ENCODE measurements around the gene ST7. TPM values are rescaled to one million over a fixed set of nuclear protein-coding genes. Genes with fewer than 3 reads are reported as not detected.
"Not testable (repeated sequence)": the region's sequence is repeated elsewhere in the genome, so short reads cannot be mapped to it uniquely, and the experiment has no call there.

The ST7 gene
- polyA plus RNA-seq, 1 donor from 2014 or later = 4.4 TPM

DNA sequence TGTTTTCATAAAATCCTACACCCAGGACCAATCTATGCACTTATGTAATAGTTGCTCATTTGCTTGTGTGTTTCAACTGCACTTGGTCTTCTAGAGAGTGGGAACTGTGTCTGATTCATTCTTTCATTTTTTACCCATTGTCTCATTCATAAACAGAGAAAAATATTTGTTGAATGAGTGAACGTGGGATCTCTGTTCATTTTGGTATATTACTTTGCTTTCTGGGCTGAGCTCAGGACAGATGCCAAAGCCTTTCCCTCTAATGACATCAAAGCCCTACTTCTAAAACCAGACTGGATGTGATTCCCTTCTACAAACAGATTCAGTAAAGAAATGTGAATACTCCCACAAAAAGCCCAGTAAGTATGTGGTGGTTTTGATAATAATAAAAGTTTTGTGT, 145.2 kb downstream of the ST7 start:
- Mint-ChIP-seq H3K4me3 (no peak overlapping the region), H3K27me3 (no peaks in the 10 kb centered on the region), H3K27ac (no peak overlapping the region), H3K9me3 (no peaks in the 10 kb centered on the region), H3K4me1 (peaks cover 0 to 2% (median 0%) of the 10 kb centered on the region in 3 donors), H3K36me3 (peaks cover 2% of the 10 kb centered on the region)

DNA sequence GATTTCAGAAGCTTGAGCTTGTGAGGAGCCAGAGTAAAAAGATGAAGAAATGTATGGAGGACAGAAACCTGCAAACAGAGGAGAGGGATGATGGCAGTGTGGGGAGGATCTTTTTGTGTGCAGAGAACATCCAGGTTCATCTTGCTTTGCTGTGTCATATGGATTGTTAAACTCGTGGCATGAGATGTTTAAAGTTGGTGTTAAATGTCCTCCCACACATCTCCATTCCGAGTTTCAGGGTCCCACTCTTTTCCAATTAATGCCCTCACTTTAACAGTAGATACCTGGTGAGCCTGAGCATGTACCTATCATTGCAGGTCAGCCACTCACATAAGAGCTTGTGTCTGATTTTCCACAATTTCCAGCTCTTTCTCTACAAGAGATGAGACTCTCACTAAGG, 147.7 kb downstream of the ST7 start:
- Mint-ChIP-seq H3K36me3 (peaks cover 2% of the 10 kb centered on the region), H3K27me3 (no peaks in the 10 kb centered on the region), H3K9me3 (peaks cover 0 to 2% (median 0%) of the 10 kb centered on the region in 3 donors), H3K4me1 (peaks cover 0 to 2% (median 0%) of the 10 kb centered on the region in 3 donors), H3K4me3 (no peak overlapping the region), H3K27ac (no peak overlapping the region)

DNA sequence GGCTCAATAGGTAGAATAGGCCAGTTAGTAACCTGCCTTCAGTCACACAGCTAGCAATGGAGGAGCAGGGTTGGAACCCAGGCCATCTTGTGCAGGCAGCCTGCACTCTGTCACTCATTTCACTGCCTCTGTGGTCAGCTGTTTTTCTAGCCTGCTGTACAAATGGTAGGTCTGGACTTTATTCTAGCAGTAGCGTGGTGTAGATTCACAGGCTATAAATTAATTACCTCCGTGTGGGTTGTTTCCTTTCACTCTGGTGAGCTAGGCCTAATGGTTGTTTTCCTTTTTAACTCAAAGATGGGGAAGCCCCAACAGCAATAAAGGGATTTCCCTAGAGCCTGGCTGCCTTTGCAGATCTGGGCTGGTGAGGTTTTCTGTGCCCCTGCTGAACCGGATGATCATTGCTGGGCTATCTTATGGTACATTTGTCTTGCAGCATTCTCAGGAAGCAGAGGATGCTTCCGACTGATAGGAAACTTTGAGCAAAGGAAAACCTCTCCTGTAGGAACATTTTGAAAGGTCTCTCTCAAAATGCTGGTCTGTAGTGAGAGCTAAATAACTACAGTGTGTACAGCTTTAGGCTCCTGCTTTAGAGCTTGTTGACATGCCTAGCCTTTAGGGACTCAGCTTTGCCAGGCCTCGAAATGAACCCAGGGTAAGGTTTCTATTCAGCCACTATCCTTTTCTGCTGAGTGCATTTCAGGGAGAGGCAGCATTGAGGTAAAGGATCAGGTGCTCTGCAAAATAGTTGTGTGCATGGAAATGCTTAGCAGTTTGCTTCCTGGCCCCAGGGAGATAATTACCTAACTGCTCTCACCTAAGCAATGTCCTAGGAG, 157.4 kb downstream of the ST7 start:
- Mint-ChIP-seq H3K4me3 (peak overlapping the region in 2 of 4 donors; percentile 13 to 71), H3K36me3 (peaks cover 2% of the 10 kb centered on the region), H3K27me3 (no peaks in the 10 kb centered on the region), H3K27ac (no peak overlapping the region), H3K4me1 (peaks cover 8 to 13% (median 12%) of the 10 kb centered on the region in 3 donors), H3K9me3 (peaks cover 0 to 5% (median 0%) of the 10 kb centered on the region in 3 donors)

DNA sequence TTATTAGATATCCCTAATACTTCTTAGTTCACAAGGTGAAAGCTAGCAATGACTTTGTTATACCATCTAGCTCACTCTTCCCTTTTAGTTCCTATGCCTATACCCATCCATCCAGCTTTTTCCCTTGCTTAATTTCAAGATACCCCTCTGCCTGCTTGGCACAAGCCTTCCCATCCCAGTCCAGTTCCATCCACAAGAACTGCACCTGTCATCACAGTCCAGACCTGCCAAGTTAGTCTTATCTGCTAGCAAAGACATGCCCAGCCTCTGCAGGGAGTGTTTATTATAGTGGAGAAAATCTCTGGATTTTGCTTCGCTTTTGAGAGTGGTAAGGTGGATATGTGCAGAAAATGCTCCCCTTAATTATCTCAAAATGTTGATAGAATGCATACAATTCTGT, 158.2 kb downstream of the ST7 start:
- no peak overlapping the region for H3K27ac Mint-ChIP-seq
- no peaks in the 10 kb centered on the region for H3K27me3 Mint-ChIP-seq
- peaks cover 8 to 13% (median 12%) of the 10 kb centered on the region in 3 donors for H3K4me1 Mint-ChIP-seq
- no peak overlapping the region for H3K4me3 Mint-ChIP-seq
- H3K9me3 Mint-ChIP-seq = peaks cover 0 to 5% (median 0%) of the 10 kb centered on the region in 3 donors
- H3K36me3 Mint-ChIP-seq = peaks cover 2% of the 10 kb centered on the region

DNA sequence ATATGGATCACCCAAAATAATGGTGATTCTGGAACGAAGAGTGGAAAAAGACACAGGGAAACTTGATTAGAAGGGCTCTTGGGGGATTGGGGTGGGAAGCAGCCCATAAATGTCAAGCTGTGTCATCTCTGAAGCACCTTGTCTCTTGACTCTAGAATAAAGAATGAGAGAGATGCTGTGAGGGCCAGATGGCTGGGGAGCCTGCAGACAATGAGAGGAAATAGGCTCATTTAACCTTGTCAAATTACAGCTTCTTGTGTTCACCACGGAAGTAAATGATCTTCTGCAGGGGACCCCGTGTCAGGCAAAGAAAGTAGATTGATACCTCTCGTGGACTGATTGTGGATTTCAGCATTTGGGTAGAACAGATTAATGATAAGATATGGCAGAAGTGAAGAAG, 159.3 kb downstream of the ST7 start:
- H3K4me3 Mint-ChIP-seq = no peak overlapping the region
- peaks cover 0 to 5% (median 0%) of the 10 kb centered on the region in 3 donors for H3K9me3 Mint-ChIP-seq
- H3K27me3 Mint-ChIP-seq = no peaks in the 10 kb centered on the region
- peaks cover 8 to 13% (median 12%) of the 10 kb centered on the region in 3 donors for H3K4me1 Mint-ChIP-seq
- peaks cover 2% of the 10 kb centered on the region for H3K36me3 Mint-ChIP-seq
- H3K27ac Mint-ChIP-seq = no peak overlapping the region

DNA sequence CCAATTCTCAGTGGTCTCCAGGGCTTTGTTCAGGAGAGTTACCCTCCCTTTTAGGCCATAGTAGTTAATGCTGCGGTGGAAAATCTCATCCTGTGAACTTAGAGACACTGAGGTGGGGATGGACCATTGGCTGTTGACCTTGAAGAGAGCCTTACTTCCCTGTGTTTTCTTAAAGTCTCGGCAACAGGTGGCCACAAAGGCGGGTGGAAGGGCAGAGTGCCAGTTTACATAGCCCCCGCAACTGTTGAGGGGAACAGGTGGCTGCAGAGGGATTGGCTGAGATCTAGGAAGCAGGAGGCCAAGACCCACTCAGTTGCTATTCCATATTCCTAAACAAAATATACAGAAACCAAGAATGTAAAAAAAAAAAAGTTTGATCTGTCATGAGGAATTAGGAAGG, 160.6 kb downstream of the ST7 start:
- no peak overlapping the region for H3K4me3 Mint-ChIP-seq
- no peaks in the 10 kb centered on the region for H3K36me3 Mint-ChIP-seq
- H3K4me1 Mint-ChIP-seq = peaks cover 8 to 13% (median 13%) of the 10 kb centered on the region in 3 donors
- no peaks in the 10 kb centered on the region for H3K27me3 Mint-ChIP-seq
- no peaks in the 10 kb centered on the region for H3K9me3 Mint-ChIP-seq
- H3K27ac Mint-ChIP-seq = no peak overlapping the region

DNA sequence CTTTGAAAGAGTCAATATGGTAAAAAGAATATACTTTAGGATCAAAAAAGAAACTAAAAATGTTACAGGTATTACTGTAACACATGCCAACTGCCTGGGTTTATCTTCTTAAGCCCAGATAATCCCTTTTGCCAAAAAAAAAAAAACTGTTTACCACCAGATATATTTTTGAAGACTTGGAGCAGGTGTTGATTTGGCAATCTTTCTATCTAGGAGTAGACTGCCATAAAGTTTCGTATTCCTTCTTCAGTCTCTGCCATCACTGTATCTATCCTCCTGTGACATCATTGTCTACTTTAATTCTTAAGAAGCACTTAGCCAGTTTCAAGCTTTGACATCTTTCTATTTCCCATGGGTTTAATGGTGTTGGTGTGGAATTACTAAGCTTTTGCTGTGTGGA, 161.0 kb downstream of the ST7 start:
- H3K4me3 Mint-ChIP-seq = no peak overlapping the region
- H3K9me3 Mint-ChIP-seq = no peaks in the 10 kb centered on the region
- H3K4me1 Mint-ChIP-seq = peaks cover 8 to 13% (median 9%) of the 10 kb centered on the region in 3 donors
- no peaks in the 10 kb centered on the region for H3K27me3 Mint-ChIP-seq
- no peaks in the 10 kb centered on the region for H3K36me3 Mint-ChIP-seq
- H3K27ac Mint-ChIP-seq = no peak overlapping the region

DNA sequence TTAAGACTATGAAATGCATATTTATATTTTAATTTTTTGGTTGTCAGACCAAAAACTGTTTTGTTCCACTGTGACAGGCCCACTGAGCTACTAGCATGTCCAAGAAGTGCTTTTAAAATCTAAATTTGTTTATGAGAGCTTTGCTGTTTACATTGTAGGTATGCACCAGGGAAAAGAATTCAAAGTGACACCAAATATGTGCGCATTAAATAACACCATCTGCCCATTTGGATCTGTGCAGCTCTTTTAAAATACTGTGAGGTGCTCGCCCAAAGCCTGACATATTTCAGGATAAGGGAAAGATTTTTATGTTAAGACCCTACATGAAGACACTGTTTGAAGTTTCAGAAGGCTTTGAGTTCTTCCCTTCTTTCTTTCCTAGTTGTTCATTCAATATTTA, 162.9 kb downstream of the ST7 start:
- no peak overlapping the region for H3K27ac Mint-ChIP-seq
- H3K27me3 Mint-ChIP-seq = no peaks in the 10 kb centered on the region
- H3K36me3 Mint-ChIP-seq = no peaks in the 10 kb centered on the region

DNA sequence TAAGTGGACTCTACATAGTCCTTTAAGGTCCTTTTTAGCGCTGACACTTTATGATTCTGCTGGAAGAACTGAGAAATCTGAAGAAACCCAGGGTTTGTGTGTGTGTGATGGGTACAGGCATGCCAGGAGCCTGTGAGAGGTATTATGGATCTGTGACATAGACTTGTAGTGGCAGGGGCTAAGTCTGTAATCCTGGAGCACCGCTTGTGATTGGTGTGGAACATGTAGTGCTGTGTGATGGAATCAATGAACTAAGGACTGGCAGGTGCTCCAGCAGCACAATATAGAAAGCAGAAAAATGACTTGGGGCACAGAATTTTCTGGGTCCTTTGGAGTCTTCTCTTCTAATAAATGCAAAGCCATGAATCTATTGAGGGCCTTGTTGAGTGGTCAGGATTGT, 163.9 kb downstream of the ST7 start:
- Mint-ChIP-seq H3K4me3 (no peak overlapping the region), H3K27me3 (no peaks in the 10 kb centered on the region), H3K9me3 (no peaks in the 10 kb centered on the region), H3K36me3 (no peaks in the 10 kb centered on the region), H3K27ac (no peak overlapping the region), H3K4me1 (peaks cover 0 to 2% (median 0%) of the 10 kb centered on the region in 3 donors)

More for the DNA sequence above, 162.9 kb downstream of the ST7 start:
- Mint-ChIP-seq H3K4me1 (peaks cover 0 to 2% (median 0%) of the 10 kb centered on the region in 3 donors), H3K9me3 (no peaks in the 10 kb centered on the region), H3K4me3 (no peak overlapping the region)

DNA sequence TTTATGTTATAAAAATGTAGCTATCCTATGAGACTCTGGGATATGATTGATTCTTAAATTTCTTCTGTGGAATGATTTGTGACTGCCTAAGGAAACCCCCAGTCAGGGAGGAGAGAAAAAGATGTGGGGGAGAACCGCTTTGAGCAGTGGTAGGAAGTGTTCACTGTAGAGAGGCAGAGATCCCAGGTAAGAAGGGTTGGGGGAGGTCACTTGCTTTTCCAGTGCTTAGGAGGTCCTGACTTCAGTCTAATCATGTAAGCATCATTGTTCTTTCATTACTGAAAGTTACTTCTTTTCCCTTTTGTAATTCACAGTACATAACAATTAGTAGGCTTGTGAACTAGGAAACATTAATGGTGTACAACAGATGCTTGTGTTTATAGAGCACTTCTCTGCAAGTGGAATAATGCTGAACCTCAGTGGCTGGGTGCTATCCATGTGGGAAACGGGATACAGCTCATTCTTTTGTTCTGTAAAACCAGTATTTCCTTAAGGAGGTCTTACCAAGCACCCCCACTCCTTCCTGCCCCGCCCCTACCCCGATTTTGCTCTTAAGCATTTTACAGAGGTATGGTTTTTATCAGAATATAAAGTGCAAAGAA, 165.4 kb downstream of the ST7 start:
- no peaks in the 10 kb centered on the region for H3K27me3 Mint-ChIP-seq
- H3K27ac Mint-ChIP-seq = no peak overlapping the region
- H3K4me3 Mint-ChIP-seq = no peak overlapping the region
- H3K9me3 Mint-ChIP-seq = no peaks in the 10 kb centered on the region
- H3K36me3 Mint-ChIP-seq = no peaks in the 10 kb centered on the region
- peaks cover 0 to 1% (median 0%) of the 10 kb centered on the region in 3 donors for H3K4me1 Mint-ChIP-seq

DNA sequence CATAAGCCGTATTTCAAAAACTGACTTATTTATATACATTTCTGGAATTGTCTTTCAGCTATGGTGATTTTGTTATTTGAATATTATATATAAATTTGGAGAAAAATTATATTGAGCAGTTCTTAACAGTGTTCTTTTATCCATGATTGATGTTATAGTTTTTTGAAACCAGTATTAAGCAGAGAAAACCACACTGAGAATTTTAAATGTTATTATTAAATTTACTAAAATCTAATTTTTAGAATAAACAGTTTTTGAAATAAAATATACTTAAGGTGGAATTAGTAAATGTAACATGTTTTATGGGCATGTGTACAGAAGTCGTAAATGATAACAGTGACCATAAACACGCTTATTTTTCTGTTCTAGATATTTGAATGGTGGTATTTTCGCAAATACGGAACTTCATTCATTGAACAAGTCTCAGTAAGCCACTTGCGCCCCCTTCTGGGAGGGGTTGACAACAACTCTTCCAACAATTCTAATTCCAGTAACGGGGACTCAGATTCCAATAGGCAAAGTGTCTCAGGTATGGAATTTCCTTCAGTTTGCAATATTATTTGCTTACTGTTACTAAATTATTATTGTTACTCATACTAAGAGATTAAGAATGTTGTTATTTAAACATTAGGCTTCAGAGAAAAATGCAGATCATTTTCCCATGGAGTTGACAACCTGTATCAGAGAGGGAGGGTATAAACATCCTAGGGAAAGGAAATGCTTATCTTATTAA, 166.1 kb downstream of the ST7 start:
- no peaks in the 10 kb centered on the region for H3K36me3 Mint-ChIP-seq
- H3K9me3 Mint-ChIP-seq = no peaks in the 10 kb centered on the region
- H3K27ac Mint-ChIP-seq = no peak overlapping the region
- H3K4me3 Mint-ChIP-seq = no peak overlapping the region
- H3K27me3 Mint-ChIP-seq = no peaks in the 10 kb centered on the region
- H3K4me1 Mint-ChIP-seq = peaks cover 0 to 1% (median 0%) of the 10 kb centered on the region in 3 donors

DNA sequence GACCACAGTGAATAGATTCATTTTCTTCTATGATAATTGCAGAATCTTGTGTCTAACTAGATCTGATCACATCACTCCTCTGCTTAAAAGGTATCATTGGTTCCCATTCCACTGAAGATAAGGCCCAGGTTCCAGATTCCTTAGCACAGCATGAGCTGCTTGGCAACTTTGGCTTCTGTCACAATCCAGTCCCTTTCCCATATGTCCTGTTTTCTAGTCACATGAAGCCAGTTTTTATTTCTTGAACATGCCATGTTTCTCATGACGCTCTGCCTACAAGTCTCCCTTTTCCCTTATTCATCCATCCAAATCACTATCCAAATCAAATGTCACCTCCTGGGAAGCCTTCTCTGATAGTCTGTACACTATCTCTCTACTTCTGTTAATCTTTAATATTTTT, 167.0 kb downstream of the ST7 start:
- not testable (repeated sequence) for H3K9me3 Mint-ChIP-seq, H3K36me3 Mint-ChIP-seq, H3K4me3 Mint-ChIP-seq, H3K27me3 Mint-ChIP-seq, H3K4me1 Mint-ChIP-seq, H3K27ac Mint-ChIP-seq

DNA sequence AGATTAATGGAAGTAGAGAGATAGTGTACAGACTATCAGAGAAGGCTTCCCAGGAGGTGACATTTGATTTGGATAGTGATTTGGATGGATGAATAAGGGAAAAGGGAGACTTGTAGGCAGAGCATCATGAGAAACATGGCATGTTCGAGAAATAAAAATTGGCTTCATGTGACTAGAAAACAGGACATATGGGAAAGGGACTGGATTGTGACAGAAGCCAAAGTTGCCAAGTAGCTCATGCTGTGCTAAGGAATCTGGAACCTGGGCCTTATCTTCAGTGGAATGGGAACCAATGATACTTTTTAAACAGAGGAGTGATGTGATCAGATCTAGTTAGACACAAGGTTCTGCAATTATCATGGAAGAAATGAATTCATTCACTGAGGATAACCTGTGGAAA, 168.7 kb downstream of the ST7 start:
- not testable (repeated sequence) for H3K36me3 Mint-ChIP-seq, H3K27me3 Mint-ChIP-seq, H3K27ac Mint-ChIP-seq, H3K9me3 Mint-ChIP-seq, H3K4me3 Mint-ChIP-seq, H3K4me1 Mint-ChIP-seq

DNA sequence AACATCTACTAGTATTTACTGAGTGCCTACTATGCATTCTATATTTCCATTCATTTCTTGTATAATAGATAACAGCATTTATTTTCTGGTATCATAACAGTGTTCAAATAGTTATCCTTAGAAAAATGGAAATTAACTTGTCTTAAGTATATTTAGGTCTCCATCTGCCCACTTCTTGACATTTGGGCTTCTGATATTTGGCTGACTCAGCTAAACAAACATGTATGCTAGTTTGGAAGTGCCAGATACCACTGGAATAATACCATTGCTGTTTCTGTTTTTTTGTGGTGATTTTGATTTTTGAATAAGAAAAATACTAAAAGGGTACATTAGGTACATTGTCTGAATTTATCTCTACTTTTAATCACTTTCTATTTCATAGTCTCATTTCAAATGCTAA, 169.2 kb downstream of the ST7 start:
- Mint-ChIP-seq H3K27ac (no peak overlapping the region), H3K36me3 (no peaks in the 10 kb centered on the region)

DNA sequence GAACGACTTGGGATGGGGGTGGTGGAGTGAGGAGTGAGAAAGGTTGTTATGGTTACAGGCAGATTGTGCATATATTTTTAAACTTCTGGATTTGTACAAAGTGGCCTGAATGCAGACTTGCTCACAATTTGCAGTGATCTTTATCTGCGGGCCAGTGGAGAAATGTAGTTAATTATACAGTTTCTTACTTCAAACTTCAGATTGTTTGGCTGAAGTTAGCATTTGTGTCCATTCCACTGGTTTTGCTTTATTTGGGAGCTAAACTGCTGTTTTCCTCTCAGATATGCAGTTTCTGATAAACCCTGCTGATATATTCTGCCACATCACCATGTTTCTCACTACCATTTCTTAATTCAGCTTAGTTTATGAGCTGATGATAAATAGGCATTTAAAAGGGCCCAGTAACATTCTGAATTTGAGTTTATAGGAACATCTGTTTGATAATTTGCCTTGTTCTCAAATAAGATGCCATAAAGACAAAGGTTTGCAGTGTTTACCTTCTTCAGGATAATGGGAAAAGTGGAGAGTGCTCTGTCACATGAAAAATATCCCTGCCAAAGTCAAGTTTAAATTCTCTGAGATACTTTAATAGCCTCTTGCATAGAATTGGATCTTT, 170.1 kb downstream of the ST7 start:
- H3K4me3 Mint-ChIP-seq = no peak overlapping the region

More for the DNA sequence above, 169.2 kb downstream of the ST7 start:
- no peaks in the 10 kb centered on the region for H3K9me3 Mint-ChIP-seq
- H3K4me3 Mint-ChIP-seq = no peak overlapping the region
- H3K27me3 Mint-ChIP-seq = no peaks in the 10 kb centered on the region
- H3K4me1 Mint-ChIP-seq = peaks cover 0 to 1% (median 0%) of the 10 kb centered on the region in 3 donors

More for the DNA sequence above, 170.1 kb downstream of the ST7 start:
- no peaks in the 10 kb centered on the region for H3K36me3 Mint-ChIP-seq
- no peaks in the 10 kb centered on the region for H3K27me3 Mint-ChIP-seq
- H3K4me1 Mint-ChIP-seq = peaks cover 0 to under 1% (median 0%) of the 10 kb centered on the region in 3 donors
- H3K9me3 Mint-ChIP-seq = no peaks in the 10 kb centered on the region
- H3K27ac Mint-ChIP-seq = peak overlapping the region in 1 of 3 donors; percentile 44
